ENCODE results near the gene EEIG1. TPM values are rescaled to one million over a fixed set of nuclear protein-coding genes. Genes with fewer than 3 reads are reported as not detected.

Gene EEIG1
- total RNA-seq, 1 experiment from 2014 or later, result 176 TPM

- H3K9me3 ChIP-seq (ENCODE audit: insufficient read depth, low read depth), result no peaks in the 10 kb centered on the region
- H3K9me2 ChIP-seq (ENCODE audit: insufficient read depth), result no peaks in the 10 kb centered on the region
- DNase-seq, result peak; percentile 95 to 97
- H3F3A ChIP-seq (ENCODE audit: insufficient read depth, low read depth), result peaks cover 42% of the 10 kb centered on the region
- H3K79me2 ChIP-seq (ENCODE audit: low read depth), result peaks cover 15% of the 10 kb centered on the region
- H4K20me1 ChIP-seq (ENCODE audit: insufficient read depth), result no peaks in the 10 kb centered on the region
- CTCF ChIA-PET, result interaction anchor here (0.6 kb wide), 1 partner anchor 267 kb away, joined by 3 read pairs; the partner anchor contains the start of gene TOR2A
- intact Hi-C loops (cut with micrococcal nuclease; ENCODE audit: unreplicated experiment), result loop anchor here (1.0 to 10.0 kb wide), 2 partner anchors 21 to 427 kb away; no protein-coding TSS in a partner anchor
- H3K4me1 ChIP-seq (replicated peaks; ENCODE audit: insufficient read depth), result peaks cover 67% of the 10 kb centered on the region
- H2AFZ ChIP-seq, result no peak overlapping the region
- H3K4me3 ChIP-seq, result peak overlapping the region; percentile 33; the same call in 1 of the 2 replicates
- H3K36me3 ChIP-seq (ENCODE audit: low read depth), result no peaks in the 10 kb centered on the region
- POLR2A ChIA-PET (ENCODE audit: unreplicated experiment), result interaction anchor here (0.5 to 0.9 kb wide), 7 partner anchors 9 to 1017 kb away, joined by 3 to 16 read pairs (median 6); partner anchors contain the start of gene EEIG1
- no peaks in the 10 kb centered on the region for H3K27me3 ChIP-seq (ENCODE audit: insufficient read depth, low read depth)
- TF ChIP-seq, protein P1, sequence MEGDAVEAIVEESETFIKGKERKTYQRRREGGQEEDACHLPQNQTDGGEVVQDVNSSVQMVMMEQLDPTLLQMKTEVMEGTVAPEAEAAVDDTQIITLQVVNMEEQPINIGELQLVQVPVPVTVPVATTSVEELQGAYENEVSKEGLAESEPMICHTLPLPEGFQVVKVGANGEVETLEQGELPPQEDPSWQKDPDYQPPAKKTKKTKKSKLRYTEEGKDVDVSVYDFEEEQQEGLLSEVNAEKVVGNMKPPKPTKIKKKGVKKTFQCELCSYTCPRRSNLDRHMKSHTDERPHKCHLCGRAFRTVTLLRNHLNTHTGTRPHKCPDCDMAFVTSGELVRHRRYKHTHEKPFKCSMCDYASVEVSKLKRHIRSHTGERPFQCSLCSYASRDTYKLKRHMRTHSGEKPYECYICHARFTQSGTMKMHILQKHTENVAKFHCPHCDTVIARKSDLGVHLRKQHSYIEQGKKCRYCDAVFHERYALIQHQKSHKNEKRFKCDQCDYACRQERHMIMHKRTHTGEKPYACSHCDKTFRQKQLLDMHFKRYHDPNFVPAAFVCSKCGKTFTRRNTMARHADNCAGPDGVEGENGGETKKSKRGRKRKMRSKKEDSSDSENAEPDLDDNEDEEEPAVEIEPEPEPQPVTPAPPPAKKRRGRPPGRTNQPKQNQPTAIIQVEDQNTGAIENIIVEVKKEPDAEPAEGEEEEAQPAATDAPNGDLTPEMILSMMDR (conservative IDR thresholded peaks at IDR 0.05), result no peak
- TF ChIP-seq EZH2 (IDR thresholded peaks at IDR 0.05; ENCODE audit: low read depth), result no peak
- no TSS peak for BruUV-seq (replicated peaks)
- H3K4me2 ChIP-seq, result peak overlapping the region; percentile 65
- H3K27ac ChIP-seq, result peak overlapping the region; percentile 99
Measured at GRCh38 chr9:128001779-128002298, 21.1 kb upstream of the EEIG1 start.

GRCh38 chr9:128001151-128001778, 20.5 kb upstream of the EEIG1 start:
- Histone ChIP-seq H3K27ac (peak overlapping the region; percentile 99), H3F3A (ENCODE audit: insufficient read depth, low read depth) (peaks cover 36% of the 10 kb centered on the region), H3K36me3 (ENCODE audit: low read depth) (no peaks in the 10 kb centered on the region), H3K9me3 (ENCODE audit: insufficient read depth, low read depth) (no peaks in the 10 kb centered on the region), H3K4me2 (peak overlapping the region; percentile 61), H2AFZ (no peak overlapping the region), H3K4me3 (peak overlapping the region; percentile 5; the same call in 1 of the 2 replicates), H3K9me2 (ENCODE audit: insufficient read depth) (no peaks in the 10 kb centered on the region), H3K79me2 (ENCODE audit: low read depth) (peaks cover 15% of the 10 kb centered on the region), H3K4me1 (replicated peaks; ENCODE audit: insufficient read depth) (peaks cover 61% of the 10 kb centered on the region), H3K27me3 (ENCODE audit: insufficient read depth, low read depth) (no peaks in the 10 kb centered on the region), H4K20me1 (ENCODE audit: insufficient read depth) (no peaks in the 10 kb centered on the region)
- TSS peak; percentile 98 for BruUV-seq (replicated peaks)
- intact Hi-C loops (cut with micrococcal nuclease; ENCODE audit: unreplicated experiment), result loop anchor here (1.0 to 10.0 kb wide), 2 partner anchors 20 to 426 kb away; no protein-coding TSS in a partner anchor
- DNase-seq, result no peak
- POLR2A ChIA-PET (ENCODE audit: unreplicated experiment), result interaction anchor here (0.6 to 0.9 kb wide), 3 partner anchors 60 to 1016 kb away, joined by 3 to 10 read pairs (median 6); no protein-coding TSS in a partner anchor
- CTCF ChIA-PET, result no interaction called here
- TF ChIP-seq, protein P1 (conservative IDR thresholded peaks at IDR 0.05), result no peak
- TF ChIP-seq EZH2 (IDR thresholded peaks at IDR 0.05; ENCODE audit: low read depth), result no peak

DNA sequence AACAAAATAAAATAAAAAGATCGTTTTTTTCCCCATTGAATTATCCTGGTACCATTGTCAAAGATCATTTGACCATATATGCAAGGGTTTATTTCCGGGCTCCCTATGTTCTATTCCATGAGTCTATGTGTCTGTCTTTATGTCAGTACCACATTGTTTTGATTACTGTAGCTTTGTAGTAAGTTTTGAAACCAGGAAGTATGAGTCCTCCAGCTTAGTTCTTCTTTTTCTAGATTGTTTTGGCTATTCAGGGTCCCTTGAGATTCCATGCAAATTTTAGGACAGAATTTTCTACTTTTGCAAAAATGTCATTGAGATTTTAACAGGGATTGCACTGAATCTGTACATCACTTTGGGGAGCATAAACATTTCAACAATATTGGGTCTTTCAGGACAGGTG, 18.7 kb upstream of the EEIG1 start:
- Histone ChIP-seq H3K4me2 (no peak overlapping the region), H4K20me1 (ENCODE audit: insufficient read depth) (no peaks in the 10 kb centered on the region), H3K79me2 (ENCODE audit: low read depth) (peaks cover 15% of the 10 kb centered on the region), H3K36me3 (ENCODE audit: low read depth) (no peaks in the 10 kb centered on the region), H3F3A (ENCODE audit: insufficient read depth, low read depth) (peaks cover 30% of the 10 kb centered on the region), H3K9me3 (ENCODE audit: insufficient read depth, low read depth) (no peaks in the 10 kb centered on the region), H3K27ac (peak overlapping the region; percentile 99; the same call in 1 of the 2 replicates), H3K4me3 (no peak overlapping the region), H3K4me1 (replicated peaks; ENCODE audit: insufficient read depth) (peaks cover 45% of the 10 kb centered on the region), H2AFZ (no peak overlapping the region), H3K9me2 (ENCODE audit: insufficient read depth) (no peaks in the 10 kb centered on the region), H3K27me3 (ENCODE audit: insufficient read depth, low read depth) (no peaks in the 10 kb centered on the region)
- CTCF ChIA-PET, result no interaction called here
- TF ChIP-seq, protein P1 (conservative IDR thresholded peaks at IDR 0.05), result no peak
- no peak for TF ChIP-seq EZH2 (IDR thresholded peaks at IDR 0.05; ENCODE audit: low read depth)
- intact Hi-C loops (cut with micrococcal nuclease; ENCODE audit: unreplicated experiment), result no loop called here
- POLR2A ChIA-PET (ENCODE audit: unreplicated experiment), result no interaction called here
- DNase-seq, result no peak
- no TSS peak for BruUV-seq (replicated peaks)
